Fibroblast of skin of left biceps (primary cell): ENCODE data around the gene SLC22A15.
"Not testable (repeated sequence)": the region's sequence is repeated elsewhere in the genome, so short reads cannot be mapped to it uniquely, and the experiment has no call there.

Source experiments
- DNase-seq, 2 experiments: peaks; one replicate each; pipeline ENCODE4 v3.0.0-alpha.2; 2013; ENCODE audit warnings: low read depth in 2 of 2

SLC22A15 gene

GRCh38 chr1:116031302-116031835 is 55.1 kb downstream of the SLC22A15 start:
- DNase-seq: no peak

- no peak for DNase-seq
Observed at GRCh38 chr1:116033322-116033721, 57.0 kb downstream of the SLC22A15 start.

GRCh38 chr1:116036255-116036654 is 59.9 kb downstream of the SLC22A15 start:
- no peak for DNase-seq

- DNase-seq: no peak
Observed at GRCh38 chr1:116038679-116039078, 62.4 kb downstream of the SLC22A15 start.

GRCh38 chr1:116044071-116044470 is 67.8 kb downstream of the SLC22A15 start:
- DNase-seq: no peak

GRCh38 chr1:116046933-116047332 is 70.6 kb downstream of the SLC22A15 start:
- DNase-seq: not testable (repeated sequence)

GRCh38 chr1:116051896-116052295 is 75.6 kb downstream of the SLC22A15 start:
- DNase-seq: not testable (repeated sequence)

GRCh38 chr1:116062201-116062600 is 85.9 kb downstream of the SLC22A15 start:
- DNase-seq: no peak

GRCh38 chr1:116064616-116065015 is 88.3 kb downstream of the SLC22A15 start:
- DNase-seq: peak; percentile 25 to 35

GRCh38 chr1:116066868-116067565 is 90.7 kb downstream of the SLC22A15 start:
- DNase-seq: peak; percentile 87

GRCh38 chr1:116067566-116067890 is 91.2 kb downstream of the SLC22A15 start:
- peak; percentile 92 for DNase-seq

GRCh38 chr1:116075575-116075974 is 99.3 kb downstream of the SLC22A15 start:
- DNase-seq: no peak

- no peak for DNase-seq
Observed at GRCh38 chr1:116075990-116076389, 99.7 kb downstream of the SLC22A15 start.

GRCh38 chr1:116076831-116077230 is 100.5 kb downstream of the SLC22A15 start:
- DNase-seq: no peak

- DNase-seq: no peak
Observed at GRCh38 chr1:116078699-116079223, 102.4 kb downstream of the SLC22A15 start.

GRCh38 chr1:116087628-116088027 is 111.3 kb downstream of the SLC22A15 start:
- no peak for DNase-seq

GRCh38 chr1:116089870-116090269 is 113.6 kb downstream of the SLC22A15 start:
- no peak for DNase-seq

- DNase-seq: no peak
Observed at GRCh38 chr1:116091083-116091482, 114.8 kb downstream of the SLC22A15 start.

- DNase-seq: no peak
Observed at GRCh38 chr1:116092752-116093489, 116.6 kb downstream of the SLC22A15 start.

- DNase-seq: no peak
Observed at GRCh38 chr1:116095027-116095426, 118.7 kb downstream of the SLC22A15 start.

- DNase-seq: no peak
Observed at GRCh38 chr1:116096013-116096618, 119.8 kb downstream of the SLC22A15 start.

- no peak for DNase-seq
Observed at GRCh38 chr1:116097626-116098025, 121.3 kb downstream of the SLC22A15 start.
